ENCODE results near the gene BRD3OS.

The BRD3OS gene

GRCh38 chr9:134024828-134025605 lies at the start of gene BRD3OS:
BRD3OS (plus strand) TSS chr9:134025481; CDS start chr9:134026748, 1,267 bp downstream.
- peak; percentile 45 to 79 (median 71) for DNase-seq (ENCODE audit: low read depth in 2 of 3, low spot score in 2 of 3)

- no peak for DNase-seq (ENCODE audit: low read depth in 2 of 3, low spot score in 2 of 3)
These were observed 49.8 kb upstream of the BRD3OS start for GRCh38 chr9:133975511-133975910.

GRCh38 chr9:133976191-133976861 lies 49.0 kb upstream of the BRD3OS start:
- no peak for DNase-seq (ENCODE audit: low read depth in 2 of 3, low spot score in 2 of 3)

GRCh38 chr9:133976887-133977286 lies 48.4 kb upstream of the BRD3OS start:
- no peak for DNase-seq (ENCODE audit: low read depth in 2 of 3, low spot score in 2 of 3)

GRCh38 chr9:133977421-133978201 lies 47.7 kb upstream of the BRD3OS start:
- DNase-seq (ENCODE audit: low read depth in 2 of 3, low spot score in 2 of 3) = no peak

GRCh38 chr9:133978226-133978898 lies 46.9 kb upstream of the BRD3OS start:
- DNase-seq (ENCODE audit: low read depth in 2 of 3, low spot score in 2 of 3) = no peak

GRCh38 chr9:133978899-133979272 lies 46.4 kb upstream of the BRD3OS start:
- no peak for DNase-seq (ENCODE audit: low read depth in 2 of 3, low spot score in 2 of 3)

GRCh38 chr9:133979273-133979920 lies 45.9 kb upstream of the BRD3OS start:
- no peak for DNase-seq (ENCODE audit: low read depth in 2 of 3, low spot score in 2 of 3)

GRCh38 chr9:133979921-133980863 lies 45.1 kb upstream of the BRD3OS start:
- DNase-seq (ENCODE audit: low read depth in 2 of 3, low spot score in 2 of 3) = no peak

- DNase-seq (ENCODE audit: low read depth in 2 of 3, low spot score in 2 of 3) = no peak
These were observed 44.3 kb upstream of the BRD3OS start for GRCh38 chr9:133980864-133981588.

- DNase-seq (ENCODE audit: low read depth in 2 of 3, low spot score in 2 of 3) = no peak
These were observed 43.7 kb upstream of the BRD3OS start for GRCh38 chr9:133981589-133981957.

GRCh38 chr9:133981958-133982681 lies 43.2 kb upstream of the BRD3OS start:
- no peak for DNase-seq (ENCODE audit: low read depth in 2 of 3, low spot score in 2 of 3)

GRCh38 chr9:133982971-133983720 lies 42.1 kb upstream of the BRD3OS start:
- DNase-seq (ENCODE audit: low read depth in 2 of 3, low spot score in 2 of 3) = no peak

GRCh38 chr9:133986061-133986460 lies 39.2 kb upstream of the BRD3OS start:
- DNase-seq (ENCODE audit: low read depth in 2 of 3, low spot score in 2 of 3) = no peak

GRCh38 chr9:133986774-133987445 lies 38.4 kb upstream of the BRD3OS start:
- DNase-seq (ENCODE audit: low read depth in 2 of 3, low spot score in 2 of 3) = no peak

GRCh38 chr9:133987446-133987788 lies 37.9 kb upstream of the BRD3OS start:
- no peak for DNase-seq (ENCODE audit: low read depth in 2 of 3, low spot score in 2 of 3)

GRCh38 chr9:133987946-133988665 lies 37.2 kb upstream of the BRD3OS start:
- no peak for DNase-seq (ENCODE audit: low read depth in 2 of 3, low spot score in 2 of 3)
